Superior temporal gyrus (tissue), 1 donor: Measurements from ENCODE around the gene SLC5A10.

Experiments
- DNase-seq: peaks from one replicate; pipeline ENCODE4 v3.0.0-alpha.2; 2016; ENCODE audit errors: extremely low spot score

SLC5A10 gene

DNA sequence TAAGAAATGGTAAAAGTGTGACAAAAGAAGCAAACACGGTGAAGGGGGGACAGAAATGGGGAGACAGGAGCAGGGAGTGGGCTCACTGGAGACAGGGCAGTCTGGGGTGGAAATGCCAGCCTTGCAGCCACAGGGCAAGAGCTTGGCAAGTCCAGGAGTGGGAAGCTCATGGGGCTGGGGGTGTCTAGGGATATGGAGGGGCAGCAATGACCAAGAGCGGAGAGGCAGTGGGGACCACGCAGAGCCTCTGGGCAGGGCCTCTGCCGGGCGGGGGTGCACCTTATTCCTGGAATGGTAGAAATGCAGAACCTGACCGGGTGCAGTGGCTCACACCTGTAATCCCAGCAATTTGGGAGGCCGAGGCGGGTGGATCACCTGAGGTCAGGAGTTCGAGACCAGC, 12.6 kb downstream of the SLC5A10 start:
- no peak for DNase-seq

DNA sequence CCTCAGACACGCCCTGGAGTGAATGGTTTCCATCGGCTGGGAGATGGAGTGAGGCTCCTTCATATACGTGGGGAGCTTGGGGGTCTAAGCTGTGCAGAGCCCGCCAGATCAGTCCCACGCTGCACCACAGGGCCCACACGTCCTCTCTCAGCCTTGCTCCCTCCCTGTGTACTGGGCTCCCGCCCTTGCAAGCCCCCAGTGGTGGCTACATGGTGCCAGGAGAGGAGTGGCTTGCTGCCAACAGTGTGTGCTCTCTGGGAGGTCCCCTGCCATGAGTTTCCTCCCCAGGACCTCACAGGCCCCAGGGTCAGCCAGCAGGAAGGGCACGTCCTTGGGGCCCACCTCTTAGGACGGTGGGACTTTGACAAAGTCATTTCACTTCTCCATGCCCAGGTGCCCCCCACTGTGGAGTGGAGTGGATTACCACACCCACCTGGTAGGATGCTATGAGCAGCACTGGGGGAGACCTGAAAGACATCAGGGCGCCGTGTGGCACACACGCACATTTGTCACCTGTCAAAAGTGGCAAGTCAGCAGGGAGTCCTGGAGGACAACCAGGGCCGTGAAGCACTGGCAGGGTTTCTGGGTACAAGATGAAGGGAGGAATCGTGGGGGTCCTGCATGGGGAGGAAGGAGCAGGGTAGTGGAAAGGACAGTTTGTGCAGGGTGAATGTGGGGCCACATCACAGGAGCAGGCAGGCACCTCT, 13.7 kb downstream of the SLC5A10 start:
- DNase-seq, result no peak

DNA sequence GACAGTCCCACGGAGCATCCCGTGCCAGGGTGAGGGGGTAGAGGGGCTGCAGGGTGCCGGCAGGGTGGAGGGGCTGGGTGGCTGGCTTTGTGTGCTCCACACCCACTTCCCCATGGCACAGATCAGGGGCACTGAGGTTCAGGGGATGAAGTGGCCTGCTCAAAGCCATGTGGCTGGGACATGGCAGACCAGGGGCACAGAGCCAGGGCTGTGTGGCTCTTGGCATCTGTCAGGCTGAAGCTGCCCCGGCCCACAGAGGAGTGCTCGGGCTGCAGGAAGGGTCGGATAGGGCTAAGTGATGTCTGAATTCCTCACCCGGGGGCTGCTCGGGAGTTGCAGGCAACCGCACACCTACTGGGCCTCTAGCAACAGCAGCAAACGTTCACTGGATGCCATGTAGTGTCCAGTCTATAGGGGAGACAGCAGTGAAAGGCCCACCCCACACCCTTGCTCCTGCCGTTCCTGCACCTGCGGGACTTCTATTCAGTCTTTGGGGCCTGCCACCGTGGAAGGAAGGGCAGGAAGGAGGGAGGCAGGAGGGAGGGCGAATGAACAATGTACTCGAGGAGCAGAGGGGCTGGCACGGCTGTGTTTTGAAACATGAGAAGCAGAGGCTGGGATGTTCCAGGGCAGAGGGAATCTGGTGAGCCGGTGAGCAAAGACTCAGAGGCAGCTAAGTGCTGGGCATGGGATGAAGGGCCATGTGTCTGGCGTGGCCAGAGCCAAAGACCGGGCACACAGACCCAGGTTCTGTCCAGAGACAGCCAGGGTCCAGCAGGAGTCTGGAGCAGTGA, 15.1 kb downstream of the SLC5A10 start:
- no peak for DNase-seq

DNA sequence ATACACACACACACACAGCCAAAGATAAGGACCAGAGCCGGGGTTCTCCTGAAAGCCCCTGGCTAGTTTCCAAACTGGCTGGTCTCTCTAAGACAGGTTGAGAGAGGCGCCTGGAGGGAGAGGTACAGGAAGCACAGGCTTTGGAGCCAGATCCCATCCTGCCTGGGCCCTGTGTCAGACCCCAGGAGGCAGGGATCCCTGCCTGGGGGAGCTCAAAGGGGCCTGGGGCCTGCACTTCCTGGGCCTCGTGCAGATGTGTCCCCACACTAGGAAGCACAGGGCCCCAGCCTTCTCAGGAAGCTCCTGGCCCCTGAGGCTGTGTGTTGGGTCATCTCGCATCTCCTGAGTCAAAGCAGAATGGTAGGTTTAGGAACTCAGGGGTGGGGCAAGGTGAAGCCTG, 16.0 kb downstream of the SLC5A10 start:
- no peak for DNase-seq

DNA sequence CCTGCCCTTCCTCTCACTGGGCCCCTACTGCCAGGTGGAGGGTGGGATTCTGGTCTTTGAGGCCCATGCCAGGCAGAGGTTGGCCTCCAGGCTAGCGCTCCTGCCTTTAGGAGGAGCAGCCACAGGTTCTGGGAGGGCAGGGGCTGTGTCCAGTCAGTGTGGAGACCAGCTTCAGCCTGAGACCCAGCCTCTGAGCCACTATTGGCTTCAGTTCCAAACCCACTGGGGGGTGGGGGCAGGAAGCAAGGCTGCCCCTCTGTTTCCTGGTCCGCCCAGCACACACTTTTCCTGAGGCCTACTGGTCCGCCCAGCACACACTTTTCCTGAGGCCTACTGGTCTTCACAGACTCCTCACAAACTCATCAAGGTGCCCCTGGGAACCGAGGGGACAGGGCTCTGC, 16.4 kb downstream of the SLC5A10 start:
- no peak for DNase-seq

DNA sequence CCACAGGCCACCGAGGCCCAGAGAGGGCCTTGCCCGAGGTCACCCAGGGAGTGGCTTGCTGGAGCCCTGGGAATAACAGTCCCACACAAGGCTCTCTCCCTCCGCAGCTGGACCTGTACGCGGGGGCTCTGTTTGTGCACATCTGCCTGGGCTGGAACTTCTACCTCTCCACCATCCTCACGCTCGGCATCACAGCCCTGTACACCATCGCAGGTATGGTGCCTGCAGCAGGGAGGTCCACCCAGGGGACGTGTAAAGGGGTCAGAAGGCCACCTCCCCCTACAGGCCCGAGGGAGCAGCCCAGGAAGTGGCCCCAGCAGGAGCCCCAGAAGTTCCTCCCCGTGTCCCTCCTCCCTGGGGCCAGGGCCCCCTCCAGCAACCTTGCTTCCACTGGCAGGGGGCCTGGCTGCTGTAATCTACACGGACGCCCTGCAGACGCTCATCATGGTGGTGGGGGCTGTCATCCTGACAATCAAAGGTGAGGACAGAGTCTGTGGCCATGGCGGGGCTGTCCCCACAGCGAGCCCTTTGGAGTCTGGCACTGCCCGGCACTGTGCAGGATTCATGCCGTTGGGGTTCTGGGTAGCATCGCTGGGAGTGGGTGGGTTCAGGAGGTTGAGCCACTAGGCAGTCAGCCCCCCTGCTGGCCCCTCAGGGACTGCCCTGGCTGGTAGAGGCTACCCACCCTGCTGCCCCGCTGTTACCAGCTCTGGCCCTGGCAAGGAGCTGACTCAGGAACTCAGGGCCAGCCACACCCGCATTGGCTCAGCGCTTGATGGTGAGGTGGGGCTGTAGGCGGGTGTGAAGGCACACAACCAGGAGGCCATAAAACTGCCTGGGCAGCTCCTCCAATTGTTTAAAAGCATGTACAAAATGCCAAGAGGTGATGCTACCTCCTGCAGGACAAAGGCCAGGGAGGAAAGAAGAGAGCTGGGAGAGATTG, 17.3 kb downstream of the SLC5A10 start:
- DNase-seq, result no peak

DNA sequence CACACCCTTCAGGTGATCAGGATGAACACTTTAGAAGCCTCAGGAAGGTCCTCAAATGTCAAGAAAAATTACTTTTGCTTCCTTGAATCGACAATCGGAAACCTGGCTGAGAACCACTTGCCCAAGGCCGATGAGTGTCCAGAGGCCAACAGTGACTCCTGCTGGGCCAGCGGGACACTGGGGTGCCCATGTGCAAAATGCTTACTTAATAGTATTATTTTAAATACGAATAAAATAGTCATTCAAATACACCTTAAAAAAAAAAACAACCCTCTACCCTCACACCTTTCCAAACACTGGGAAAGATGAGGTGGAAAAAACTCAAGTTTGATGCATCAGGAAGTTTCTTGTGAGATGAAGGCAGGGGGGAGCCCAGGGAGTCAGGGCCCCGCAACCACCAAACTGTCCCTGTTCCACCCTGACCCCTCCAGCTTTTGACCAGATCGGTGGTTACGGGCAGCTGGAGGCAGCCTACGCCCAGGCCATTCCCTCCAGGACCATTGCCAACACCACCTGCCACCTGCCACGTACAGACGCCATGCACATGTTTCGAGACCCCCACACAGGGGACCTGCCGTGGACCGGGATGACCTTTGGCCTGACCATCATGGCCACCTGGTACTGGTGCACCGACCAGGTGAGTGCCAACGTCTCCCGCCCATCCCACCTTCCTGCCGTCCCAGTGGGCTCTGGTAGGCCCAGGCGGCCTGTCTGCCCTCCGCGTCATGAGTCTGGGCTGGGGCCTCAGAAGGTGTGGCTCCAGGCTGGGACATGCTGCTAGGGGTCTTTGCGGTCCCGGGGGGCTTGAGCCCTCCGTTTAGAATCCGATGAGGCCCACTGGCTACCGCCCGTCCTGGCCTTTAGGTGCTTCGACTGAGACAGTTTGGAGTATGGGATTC, 18.9 kb downstream of the SLC5A10 start:
- no peak for DNase-seq

DNA sequence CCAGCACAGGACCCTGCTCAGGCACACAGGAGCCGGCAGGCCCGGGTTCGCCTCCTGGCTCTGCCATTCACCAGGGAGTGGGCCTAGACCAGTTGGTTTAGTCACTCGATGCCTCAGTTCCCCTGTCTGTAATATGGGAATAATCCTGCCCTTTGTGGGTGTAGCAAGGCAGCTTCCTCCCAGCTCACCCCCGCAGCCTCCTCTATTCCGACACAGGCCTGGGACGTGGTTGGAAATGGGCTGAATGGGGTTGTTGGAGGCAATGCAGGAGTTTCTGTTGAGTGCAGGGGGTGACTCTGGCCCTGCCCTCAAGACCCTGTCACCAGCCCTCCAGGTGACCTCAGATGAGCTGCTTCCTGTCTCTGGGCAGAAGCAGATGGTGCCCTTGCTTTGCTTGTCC, 19.8 kb downstream of the SLC5A10 start:
- DNase-seq, result no peak

DNA sequence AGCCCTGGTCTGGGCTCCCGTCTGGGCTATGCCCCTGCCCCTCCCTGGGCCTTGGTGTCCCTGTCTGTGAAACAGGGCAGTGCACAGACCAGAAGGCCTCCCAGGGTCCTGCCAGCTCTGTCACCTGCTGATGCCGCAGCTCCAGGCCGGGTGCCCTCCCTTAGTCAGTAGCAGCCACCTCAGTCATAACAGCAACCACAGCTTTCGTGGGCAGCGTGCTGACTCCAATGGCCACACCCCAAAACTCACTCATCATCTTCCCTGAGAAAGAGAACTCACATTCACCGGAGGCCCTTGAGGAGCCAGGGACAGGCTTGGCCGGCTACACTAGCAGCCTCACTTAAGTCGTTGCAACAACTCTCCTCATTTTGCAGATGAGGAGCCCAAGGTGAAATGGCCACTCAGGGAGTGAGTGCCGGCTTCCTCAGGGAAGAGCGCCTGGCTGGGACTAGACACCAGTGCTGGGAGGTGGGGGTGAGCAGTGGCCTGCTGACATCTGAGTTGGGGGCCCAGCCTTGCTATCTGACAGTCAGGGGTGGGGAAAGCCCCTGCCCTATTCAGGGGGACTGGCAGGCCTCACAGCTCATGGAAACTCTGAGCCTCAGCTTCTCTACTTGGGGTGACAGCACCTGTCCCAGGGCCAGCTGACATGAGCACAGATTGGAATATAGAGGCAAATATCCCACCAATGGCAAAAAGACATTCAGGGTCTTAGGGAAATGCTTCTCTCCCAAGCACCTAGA, 22.6 kb downstream of the SLC5A10 start:
- DNase-seq, result no peak

DNA sequence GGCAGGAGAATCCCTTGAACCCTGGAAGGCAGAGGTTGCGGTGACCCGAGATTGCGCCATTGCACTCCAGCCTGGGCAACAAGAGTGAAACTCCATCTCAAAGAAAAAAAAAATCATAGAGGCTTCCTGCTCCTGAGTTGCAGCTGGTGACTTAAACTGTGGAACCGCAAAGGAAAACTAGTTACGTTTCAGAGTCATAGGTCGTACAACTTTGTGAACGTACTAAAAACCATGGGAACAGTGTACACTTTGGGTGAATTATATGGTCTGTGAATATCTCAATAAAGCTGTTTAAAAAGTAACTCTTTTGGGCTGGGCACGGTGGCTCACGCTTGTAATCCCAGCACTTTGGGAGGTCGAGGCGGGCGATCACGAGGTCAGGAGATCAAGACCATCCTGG, 23.6 kb downstream of the SLC5A10 start:
- DNase-seq, result no peak

DNA sequence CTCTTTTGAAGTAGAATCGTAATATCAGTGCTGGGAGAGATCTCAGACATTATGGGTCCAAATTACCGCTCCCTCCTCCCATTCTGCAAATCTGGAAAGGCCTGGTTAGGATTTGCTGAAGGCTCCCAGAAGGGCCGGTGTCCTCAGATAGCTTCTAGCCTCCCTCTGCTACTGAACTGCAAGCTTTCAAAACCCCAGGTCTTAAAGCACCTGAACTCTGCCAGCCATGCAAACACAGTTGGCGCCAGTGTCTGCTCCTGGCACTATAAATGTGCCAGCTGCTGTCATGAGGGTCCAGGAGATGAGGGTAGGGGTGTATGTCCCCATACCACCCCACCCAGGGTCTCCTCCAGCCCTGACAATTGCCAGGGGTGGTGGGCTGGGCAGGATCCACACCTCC, 24.2 kb downstream of the SLC5A10 start:
- no peak for DNase-seq

DNA sequence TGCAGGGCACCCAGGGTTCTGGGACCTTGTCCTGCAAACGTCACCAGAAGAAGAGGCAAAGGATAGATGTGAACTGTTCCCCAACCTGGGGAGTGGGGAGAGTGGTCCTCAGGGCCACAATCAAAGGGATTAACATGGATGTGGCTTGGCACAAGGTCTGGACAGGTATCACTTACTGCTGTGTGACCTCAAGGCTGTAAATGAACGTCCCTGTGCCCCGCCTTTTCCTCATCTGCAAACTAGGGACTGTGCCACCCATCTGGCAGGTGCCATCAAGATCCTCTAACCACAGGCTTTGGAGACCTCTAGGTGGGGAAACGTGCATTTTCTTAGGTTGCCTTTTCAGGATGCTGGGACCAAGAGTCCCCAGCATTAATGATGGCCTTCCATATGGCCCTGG, 25.1 kb downstream of the SLC5A10 start:
- DNase-seq, result no peak

DNA sequence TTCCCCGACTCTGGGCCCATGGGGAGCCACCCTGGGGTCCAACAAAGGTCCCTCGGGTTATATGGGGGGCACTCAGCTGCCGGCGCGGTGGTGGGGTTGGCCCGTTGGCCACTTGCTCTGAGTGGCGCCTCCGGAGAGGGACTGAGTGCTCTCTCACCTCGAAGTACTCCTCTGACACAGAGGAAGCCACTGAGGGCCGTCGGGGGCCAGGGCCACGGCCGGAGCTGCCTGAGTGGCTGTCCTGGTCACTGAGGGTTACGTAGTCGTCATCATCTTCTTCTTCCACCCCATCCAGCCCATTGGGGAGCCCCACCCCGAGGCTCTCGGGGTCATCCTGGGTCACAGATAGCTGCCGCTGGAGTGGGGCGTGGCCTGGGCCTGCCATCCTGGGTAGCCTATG, 25.7 kb downstream of the SLC5A10 start:
- DNase-seq, result no peak

DNA sequence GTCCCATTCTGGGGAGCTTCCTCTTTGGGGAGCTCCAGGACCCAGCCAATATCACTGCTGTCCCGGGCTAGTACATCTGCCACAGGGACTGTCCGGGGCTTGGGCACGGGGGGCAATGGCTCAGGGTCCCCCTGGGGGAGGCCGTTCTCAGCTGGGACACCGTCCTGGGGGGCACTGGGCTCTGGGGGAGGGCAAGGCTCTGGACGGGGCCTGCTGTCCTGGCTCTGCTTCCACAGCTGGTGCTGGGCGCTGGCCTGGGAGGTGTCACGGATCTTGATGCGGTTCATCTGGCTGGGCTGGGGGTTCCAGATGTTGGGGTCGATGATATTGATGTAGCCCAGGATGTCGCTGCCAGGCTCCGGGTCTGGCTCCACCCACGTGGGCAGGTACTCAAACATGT, 26.1 kb downstream of the SLC5A10 start:
- DNase-seq, result no peak

DNA sequence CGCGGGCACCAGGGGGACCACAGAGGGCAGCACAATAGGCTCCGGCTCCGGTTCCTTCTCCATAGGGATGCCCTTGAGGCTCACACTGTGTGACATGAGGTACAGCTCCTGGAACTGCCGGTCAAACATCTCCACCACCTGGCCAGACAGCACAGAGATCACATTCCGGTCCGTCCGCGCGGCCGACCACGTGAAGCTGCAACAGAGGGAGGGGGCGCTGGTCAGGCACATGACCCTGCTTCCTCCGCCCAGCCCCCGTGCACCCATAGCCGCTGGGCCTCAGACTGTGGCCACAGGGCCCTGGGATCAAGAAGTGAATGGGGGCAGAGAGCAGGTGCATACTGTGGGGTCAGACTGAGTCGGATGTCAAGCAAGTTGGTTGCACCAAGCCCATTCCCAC, 26.7 kb downstream of the SLC5A10 start:
- DNase-seq, result no peak

DNA sequence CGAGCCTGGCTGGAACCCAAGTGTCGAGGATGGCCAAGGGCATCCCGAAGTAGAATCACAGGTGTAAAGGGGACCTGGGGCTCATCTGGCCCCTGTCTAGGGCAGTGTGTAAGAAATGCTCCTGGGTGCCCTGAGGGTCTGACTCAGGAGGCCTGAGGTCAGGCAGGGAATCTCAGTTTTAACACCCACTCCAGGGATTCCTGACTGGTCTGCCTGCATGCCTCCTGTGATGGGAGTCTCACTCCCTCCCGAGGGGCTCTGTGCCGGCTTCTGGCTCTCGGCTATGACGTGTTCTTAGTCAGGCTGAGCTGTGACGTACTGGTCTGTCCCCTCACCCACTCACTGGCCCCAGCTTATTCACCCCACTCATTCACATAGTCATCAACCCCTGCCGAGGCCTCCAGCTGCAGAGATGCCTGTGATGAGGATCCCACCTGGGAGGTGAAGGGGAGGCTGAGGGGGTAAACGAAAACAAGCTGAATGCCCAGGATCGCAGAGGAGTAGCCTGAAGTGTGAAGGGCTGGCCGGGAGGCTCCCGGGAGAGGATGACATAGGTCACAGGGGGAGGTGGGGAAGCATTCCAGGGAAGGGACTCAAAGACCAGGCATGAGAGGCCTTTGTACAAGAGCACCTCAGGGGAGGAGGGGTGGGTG, 28.8 kb downstream of the SLC5A10 start:
- DNase-seq, result no peak

DNA sequence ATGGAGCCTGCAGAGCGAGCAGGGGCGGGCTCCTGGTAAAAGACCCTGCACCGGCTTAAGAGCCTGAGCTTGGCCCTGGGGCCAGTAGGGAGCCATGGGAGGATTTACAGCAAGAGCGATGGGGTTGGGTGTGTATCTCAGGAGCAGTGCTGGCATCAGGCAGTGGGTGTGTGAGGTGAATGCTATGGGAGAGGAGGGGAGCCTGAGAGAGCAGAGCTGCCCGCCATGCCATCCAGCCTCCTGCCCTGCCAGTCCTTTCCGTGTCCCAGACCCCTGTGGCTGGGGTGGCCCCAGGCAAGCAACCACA, 29.3 kb downstream of the SLC5A10 start:
- no peak for DNase-seq

DNA sequence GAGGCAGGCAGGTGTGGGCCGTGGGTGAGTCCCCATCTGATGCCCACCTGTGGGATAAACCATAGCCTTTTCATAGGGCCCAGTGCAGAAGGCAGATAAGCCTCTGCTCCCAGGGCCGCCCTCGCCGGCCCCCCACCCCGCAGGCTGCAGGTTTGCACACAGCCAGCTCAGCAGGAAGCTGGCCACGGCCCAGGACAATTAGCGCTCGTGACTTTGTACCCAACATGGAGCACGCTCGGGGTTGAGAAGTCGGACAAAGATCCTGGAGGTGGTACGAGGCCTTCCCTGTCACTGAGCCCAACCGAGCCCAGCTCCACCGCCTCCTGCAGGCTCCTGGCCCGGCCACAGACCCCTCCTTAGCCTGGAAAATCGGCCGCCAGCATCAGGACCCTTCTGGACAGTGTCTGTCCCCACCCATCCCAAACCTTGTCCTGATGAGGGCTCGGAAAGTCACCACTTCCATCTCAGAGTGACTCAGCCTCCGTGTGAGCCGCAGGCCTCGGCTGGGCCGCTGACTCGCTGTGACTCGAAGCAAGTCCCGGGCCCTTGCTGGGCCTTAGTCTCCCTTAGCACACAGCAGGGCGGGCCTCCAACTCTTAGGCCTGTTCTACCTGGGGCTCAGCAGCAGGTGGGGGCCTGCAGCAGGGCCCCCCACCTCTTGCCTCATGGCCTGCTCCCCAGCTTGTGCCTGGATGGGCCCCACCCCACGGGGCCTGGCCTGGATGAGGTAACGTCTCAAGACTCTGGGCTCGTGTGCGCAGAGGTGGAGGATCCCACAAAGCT, 29.9 kb downstream of the SLC5A10 start:
- DNase-seq, result no peak

DNA sequence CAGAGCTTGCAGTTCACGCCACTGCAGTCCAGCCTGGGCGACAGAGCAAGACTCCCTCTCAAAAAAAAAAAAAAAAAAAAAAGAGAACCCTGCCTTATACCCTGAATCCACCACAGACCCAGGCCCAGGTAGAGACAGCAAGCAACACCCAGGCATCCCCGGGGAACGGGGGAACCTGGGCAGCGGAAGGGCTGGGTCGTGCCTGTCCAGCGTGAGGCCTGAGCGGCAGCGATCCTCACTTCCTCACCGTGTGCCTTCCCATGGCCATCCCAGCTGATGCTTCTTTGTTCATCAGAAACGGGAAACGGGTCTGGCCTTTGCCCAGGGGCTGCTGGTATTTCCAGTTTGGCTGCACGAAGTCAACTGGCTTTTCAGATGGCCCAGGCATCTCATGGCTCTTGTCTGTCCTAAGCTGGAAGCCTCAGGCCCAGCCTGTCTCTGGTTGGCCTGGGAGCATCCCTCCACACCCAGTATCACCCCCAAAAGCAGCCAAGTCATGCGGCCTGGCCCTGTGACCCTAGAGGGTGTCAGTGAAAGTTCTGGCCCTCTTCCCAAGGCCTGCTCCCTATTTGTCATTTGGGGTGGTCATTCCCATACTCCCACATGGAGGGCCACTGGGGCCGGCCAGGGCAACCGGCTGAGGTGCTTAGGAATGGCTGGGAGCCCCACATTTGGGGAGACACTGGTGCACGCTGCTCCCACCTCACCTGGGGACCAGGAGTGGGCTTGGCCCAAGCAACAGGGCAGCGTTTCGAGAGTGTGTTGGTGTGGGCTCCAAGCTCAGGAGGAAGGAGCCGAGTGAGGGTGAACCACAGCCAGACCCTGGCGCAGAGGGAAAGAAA, 32.5 kb downstream of the SLC5A10 start:
- DNase-seq, result no peak
